NOMO-1 treated with DMSO at 0.1 percent for 48 hours (cell line): ENCODE results near the gene SCRN2.

Experiments used
- DNase-seq: peaks from one replicate; lab custom pipeline; 2025; ENCODE audit not compliant: unreplicated experiment; lab: John Stamatoyannopoulos, UW

The SCRN2 gene

GRCh38 chr17:47847341-47848197 lies 6.5 kb upstream of the SCRN2 start:
- peak; percentile 24 for DNase-seq

GRCh38 chr17:47846716-47847340 lies 5.8 kb upstream of the SCRN2 start:
- no peak for DNase-seq

- no peak for DNase-seq
Measured at GRCh38 chr17:47845716-47846075, 4.6 kb upstream of the SCRN2 start.

GRCh38 chr17:47844814-47845715 lies 4.0 kb upstream of the SCRN2 start:
- DNase-seq = peak; percentile 10

GRCh38 chr17:47844227-47844626 lies 3.2 kb upstream of the SCRN2 start:
- DNase-seq = no peak

- no peak for DNase-seq
Measured at GRCh38 chr17:47843391-47843730, 2.3 kb upstream of the SCRN2 start.

- no peak for DNase-seq
Measured at GRCh38 chr17:47841488-47842291, 617 bp upstream of the SCRN2 start.

- no peak for DNase-seq
Measured at GRCh38 chr17:47840001-47840741, 902 bp downstream of the SCRN2 start.

GRCh38 chr17:47839071-47839470 lies 2.0 kb downstream of the SCRN2 start:
- no peak for DNase-seq

- no peak for DNase-seq
Measured at GRCh38 chr17:47838636-47839035, 2.4 kb downstream of the SCRN2 start.

GRCh38 chr17:47837401-47838039 lies 3.6 kb downstream of the SCRN2 start:
- DNase-seq = no peak

- no peak for DNase-seq
Measured at GRCh38 chr17:47836601-47837000, 4.5 kb downstream of the SCRN2 start.

- DNase-seq = no peak
Measured at GRCh38 chr17:47834756-47835155, 6.3 kb downstream of the SCRN2 start.

GRCh38 chr17:47831934-47832327 lies 9.1 kb downstream of the SCRN2 start:
- DNase-seq = peak; percentile 19

- peak; percentile 92 for DNase-seq
Measured at GRCh38 chr17:47831003-47831933, 9.8 kb downstream of the SCRN2 start, which contains the start of the genes LRRC46 and MRPL10. Gene LRRC46, plus strand, starts transcription at chr17:47831670. Its CDS starts 320 bp downstream, at chr17:47831990. Gene MRPL10, minus strand, starts transcription at chr17:47831541. Its CDS starts 30 bp downstream, at chr17:47831511.

GRCh38 chr17:47830396-47831002 lies 10.6 kb downstream of the SCRN2 start:
- DNase-seq = no peak

GRCh38 chr17:47829870-47830269 lies 11.2 kb downstream of the SCRN2 start:
- no peak for DNase-seq

GRCh38 chr17:47823519-47823918 lies 17.6 kb downstream of the SCRN2 start:
- no peak for DNase-seq
